Left renal cortex interstitium (tissue), 4 donors: Measurements from ENCODE around the gene SLIT1. TPM values are rescaled to one million over a fixed set of nuclear protein-coding genes. Genes with fewer than 3 reads are reported as not detected.

Experiments
- DNase-seq, 4 donors: peaks; one replicate each; pipeline ENCODE4 v3.0.0-alpha.2; 2013; ENCODE audit warnings: low read depth in 4 of 4, low spot score in 2 of 4, missing footprints in 1 of 4
- polyA plus RNA-seq, 4 donors: library from polyadenylated mRNA; unstranded; fragments of 120-200 nt; gene quantifications; one replicate each; pipeline ENCODE4 v1.2.1, GENCODE V29; 2013; ENCODE audit not compliant: insufficient read length in 4 of 4

SLIT1 gene
- polyA plus RNA-seq, 4 donors: 5.8 to 9.7 (median 7.2) TPM

DNA sequence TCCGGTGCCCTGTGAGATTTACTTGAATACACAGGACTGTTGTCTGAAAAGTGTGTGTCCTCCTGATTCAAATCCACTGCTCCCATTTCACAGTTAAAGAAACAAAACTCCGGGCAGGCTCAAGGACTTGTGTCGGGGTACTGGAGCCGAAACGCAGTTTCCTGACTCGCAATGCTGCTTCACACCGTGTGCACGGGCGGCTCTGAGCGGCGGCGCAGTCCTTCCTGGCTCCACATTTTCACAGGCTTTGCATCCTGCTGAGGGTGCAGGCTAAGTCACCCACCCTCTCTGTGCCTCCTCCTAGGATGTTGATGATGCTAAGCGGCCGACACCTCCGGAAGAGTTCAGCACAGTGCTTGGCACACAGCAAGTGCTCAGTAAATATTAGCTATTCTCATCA is 65.4 kb downstream of the SLIT1 start:
- no peak for DNase-seq

DNA sequence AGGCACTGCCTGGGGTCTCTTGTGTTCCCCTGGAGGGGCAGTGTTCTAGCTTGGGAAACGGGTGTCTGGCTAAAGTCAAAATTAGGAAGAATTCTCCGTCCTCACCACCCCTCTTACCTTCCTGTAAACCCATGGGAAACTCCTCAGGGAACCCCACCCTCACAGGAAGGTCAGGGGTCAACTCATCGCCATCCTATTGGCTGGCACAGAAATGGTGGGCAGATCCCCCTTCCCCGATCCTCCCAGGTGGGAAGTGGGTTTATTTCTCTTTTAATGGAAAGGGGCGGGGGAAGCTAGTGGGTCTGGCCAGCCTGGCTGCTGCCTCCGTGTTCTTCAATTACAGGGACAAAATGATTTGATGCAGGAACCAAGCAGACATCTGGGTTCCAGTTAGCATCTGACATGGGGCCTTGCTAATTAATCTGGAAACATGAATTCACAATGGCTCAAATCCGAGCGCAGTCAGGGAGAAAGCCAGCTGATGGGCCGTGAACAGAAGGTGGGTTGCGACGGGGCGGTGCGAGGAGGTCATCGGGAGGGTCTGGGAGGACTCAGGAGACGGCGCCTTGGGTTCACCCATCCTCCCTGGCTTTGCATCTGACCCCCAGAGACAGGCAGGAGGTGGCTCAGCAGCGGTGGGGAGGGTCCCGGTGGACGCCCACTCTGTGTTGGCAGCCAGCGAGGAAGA is 66.6 kb downstream of the SLIT1 start:
- DNase-seq: no peak

DNA sequence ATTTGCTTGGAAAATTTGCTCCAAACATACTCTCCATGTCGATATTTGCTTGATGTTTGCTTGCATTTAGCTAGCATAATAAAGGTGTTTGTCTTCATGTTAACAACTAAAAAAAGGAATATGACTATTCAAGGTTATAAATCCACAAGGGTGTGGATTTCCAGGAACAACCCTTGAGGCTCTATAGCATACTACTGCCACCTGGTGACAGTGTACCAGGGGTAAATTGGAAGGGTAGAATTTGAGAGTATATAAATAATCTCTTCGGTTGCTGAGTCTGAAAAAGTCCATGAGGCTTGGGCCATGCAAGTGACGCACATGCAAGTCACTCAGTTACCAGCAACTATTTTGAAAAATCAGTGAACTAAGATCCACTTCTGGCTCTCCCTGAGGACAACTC is 68.4 kb downstream of the SLIT1 start:
- DNase-seq: no peak

DNA sequence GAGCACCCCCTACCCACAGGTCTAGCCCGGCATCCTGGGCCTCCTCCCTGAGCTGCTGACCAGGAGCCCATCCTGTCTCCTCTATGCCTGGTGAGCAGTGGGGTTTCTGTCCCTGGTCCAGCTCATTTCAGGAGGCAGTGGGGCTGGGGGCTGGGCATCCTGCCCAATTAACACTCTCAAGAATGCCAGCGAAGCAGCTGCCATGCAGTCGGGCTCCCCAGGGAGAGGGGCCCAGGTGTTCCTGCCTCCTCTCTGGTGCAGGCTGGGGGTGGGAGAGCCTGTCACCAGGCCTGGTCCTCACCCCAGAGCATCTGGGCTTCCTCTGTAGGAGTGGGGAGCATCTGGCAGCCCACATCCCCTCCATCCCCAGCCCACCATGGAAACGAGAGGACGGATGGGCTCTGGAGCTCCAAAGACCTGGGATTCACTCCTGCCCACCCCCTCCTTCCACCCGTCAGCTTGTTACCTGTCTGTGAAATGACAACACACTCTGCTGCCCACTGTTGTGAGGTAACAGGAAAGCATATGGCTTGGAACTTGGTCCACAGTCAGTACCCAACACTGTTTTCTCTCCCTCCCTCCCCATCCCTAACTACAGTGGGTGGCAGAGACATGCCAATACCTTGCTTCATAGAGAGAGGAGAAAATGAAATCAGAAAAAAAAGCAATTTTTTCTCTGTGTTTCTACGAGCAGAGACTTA is 69.1 kb downstream of the SLIT1 start:
- DNase-seq: no peak

DNA sequence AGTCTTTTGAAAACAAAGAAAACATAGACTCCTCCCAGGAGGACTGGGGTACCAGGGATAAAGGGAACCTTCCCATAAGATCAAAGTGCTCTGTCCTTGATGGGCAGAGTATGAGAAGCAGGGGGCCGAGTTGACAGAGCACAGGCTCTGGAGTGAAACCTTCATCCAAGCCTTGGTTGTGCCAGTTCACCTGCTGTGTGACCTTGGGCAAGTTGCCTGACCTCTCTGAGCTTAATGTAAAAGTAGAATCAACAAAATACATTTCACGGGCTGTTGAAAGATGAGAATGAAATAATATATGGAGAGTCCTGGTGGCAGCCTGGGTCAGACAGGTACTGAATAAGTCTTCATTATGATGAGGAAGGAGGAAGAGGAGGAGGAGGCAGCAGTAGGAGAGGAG is 69.9 kb downstream of the SLIT1 start:
- DNase-seq: no peak

DNA sequence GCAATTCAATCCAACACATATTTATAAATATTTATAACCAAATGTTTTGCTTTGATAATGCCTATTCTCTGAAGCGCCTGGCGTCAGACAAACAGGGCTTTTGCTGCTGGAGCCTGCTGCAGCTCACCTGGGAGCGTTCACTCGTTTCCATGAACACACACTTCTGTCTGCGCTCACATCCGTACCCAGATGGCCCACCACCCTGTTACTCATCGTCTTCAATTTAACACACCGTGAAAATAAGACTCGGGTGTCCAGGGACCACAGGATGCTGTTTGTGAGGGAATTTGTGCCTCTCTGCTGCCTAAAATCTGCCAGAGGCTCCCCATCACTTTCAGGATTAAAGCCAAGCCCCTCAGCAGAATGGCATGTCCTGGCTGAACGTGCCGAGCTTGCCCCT is 74.1 kb downstream of the SLIT1 start:
- DNase-seq: no peak

DNA sequence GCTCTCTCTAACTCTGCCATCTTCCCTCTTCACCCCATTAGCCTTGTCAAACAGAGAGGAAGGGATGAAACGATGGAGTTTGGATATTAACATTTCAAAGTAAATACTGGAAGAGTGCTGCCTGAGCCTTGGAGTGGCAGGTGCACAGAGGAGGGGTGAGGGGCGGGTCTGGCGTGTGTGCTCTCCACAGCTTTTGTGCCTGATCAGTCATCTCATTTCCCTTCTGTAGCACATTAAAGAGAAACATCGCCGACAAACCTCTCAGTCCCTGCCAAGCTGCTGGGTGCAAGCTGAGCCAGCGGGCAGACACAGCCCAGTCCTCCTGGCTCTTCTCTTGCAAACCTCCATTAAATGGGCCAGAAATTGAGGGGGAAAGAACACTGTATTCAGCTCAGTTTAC is 76.2 kb downstream of the SLIT1 start:
- DNase-seq: no peak

DNA sequence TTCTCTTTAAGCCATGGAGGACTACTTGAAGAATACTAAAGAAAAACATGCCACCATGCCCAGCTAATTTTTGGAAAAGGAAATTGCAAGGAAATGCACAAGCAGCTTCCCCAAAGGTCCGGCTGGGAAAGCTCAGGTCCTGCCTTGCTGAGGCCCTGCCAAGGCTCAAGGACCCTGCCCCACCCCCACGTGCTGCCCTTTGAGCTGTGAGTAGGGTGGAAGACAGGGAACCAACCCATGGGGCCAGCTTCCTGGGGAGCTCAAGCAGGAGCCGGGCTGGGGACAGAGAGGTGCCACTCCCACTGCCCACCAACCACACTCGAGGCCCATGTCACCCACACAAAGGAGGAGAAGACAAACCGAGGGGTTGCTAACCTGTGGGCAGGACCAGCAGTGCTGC is 78.2 kb downstream of the SLIT1 start:
- no peak for DNase-seq

DNA sequence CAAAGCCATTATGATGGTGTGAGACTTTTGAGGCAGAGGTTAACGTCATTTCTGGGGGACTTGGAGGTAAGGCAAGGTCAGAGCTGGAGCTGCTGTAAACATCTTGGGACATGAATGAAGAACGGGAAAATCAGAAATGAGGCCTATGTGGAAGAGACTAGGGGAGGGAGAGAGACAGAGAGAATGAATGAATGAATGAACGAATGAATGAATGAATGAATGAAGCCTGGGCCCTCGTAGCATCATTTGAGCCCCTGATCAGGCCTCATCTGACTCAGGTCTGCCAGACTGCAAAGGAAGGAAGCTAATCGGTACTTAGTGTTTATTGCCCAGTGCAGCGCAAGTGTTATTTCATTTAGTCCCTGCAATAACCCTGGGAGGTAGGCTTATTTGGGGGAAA is 79.6 kb downstream of the SLIT1 start:
- no peak for DNase-seq

DNA sequence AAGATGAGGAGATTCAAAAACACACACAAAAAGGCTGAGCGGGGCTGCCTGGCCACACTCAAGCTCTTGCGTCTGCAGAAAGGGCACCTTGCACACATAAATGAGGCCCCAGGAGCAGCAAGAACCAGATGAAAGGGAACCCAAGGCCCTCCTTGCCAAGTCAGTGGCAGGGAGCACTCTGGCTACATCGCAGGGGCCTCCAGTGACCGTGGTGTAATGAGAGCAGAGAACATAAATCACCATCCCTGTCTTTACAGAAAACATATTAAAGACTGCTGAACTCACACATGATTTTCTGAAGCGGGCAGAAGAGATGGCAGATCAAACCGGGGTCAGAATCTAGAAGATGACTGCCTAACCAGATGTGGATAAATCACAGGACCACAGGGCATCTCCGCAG is 80.5 kb downstream of the SLIT1 start:
- no peak for DNase-seq

DNA sequence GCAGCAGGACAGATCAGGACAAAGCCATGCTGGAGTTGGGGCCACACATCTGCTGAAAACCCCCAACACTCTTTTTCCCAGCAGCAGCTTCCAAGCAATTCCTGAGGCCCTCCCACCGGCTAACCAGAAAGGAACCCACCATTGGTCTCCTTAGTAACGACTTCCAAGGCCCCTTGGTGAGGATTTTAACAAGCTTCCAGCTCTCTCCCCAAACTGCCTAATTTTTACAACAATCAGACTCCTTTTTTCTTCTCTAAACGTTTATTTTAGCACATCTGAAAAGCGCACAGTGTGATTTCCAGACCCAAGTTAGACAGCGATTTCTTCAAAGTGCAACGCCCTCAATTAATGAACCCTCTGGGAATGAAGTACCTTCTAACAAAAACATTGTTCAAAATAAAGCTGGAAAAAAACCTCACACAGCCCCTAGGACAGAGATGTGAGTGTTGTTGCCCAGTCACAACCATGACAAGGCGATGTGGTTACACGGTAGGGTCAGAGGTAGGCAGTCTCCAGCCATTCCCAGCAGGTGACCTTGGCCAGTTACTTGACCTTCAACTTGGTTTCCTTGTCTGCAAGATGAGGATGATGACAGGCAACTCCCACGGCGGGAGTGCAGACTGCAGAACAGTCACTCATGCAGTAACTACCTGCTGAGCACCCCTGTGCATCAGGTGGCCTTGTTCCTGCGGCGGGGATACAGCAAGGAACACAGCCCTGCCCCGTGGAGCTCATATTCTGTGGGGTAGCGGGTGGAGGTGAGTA is 82.3 kb downstream of the SLIT1 start:
- no peak for DNase-seq

DNA sequence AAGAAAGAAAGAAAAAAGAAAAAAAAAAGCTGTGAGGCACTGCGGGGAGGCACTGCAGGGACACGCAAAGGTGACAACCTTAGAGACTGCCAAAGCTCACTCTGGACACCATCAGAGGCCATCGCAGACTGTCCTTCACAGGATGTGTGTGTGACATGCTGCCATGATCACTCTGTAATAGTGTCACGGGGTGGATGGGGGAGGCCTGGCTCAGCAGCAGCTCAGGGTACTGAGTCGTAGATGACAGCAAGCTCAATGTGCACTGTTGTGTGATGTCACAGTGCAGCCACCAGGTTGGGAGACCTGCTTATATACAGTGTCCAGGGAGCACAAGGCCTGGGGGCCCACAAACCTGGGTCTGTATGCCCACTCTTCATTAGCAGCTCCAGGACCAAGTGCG is 83.3 kb downstream of the SLIT1 start:
- DNase-seq: no peak

DNA sequence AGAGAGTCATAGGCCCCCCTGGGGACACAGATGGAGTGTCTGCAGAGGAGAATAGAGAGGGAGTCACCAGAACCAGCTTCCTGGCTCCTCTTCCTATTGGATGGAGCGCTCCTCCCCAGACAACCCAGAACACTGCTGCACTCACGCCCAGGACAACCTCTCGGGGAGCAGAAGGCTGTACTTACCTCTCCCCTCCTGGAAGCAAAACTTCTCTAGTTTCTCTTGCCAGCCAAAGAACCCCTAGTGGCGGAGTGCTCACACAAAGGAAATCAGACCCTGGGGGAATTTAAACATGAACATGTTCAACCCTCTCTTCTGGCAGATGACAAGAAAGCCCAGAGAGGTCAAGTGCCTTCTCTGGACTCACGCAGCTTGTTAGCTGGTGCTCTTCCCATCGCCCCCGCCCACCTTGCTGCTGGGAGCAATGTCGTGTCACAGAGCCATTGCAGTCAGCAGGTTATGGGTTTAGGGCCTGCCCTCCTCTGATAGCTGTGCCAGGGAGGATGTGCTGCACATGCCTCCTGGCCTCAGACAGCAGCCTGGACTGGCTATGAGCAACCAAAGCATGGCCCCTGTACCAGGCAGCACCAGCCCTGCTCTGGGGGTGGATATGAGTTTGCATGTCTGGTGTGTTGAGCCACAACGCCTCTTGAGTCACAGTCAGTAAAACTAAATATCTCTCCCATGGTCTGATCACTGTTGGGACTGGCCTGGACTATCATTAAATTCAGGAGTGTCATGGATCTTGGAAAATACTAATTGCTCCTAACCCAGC is 84.4 kb downstream of the SLIT1 start:
- no peak for DNase-seq

DNA sequence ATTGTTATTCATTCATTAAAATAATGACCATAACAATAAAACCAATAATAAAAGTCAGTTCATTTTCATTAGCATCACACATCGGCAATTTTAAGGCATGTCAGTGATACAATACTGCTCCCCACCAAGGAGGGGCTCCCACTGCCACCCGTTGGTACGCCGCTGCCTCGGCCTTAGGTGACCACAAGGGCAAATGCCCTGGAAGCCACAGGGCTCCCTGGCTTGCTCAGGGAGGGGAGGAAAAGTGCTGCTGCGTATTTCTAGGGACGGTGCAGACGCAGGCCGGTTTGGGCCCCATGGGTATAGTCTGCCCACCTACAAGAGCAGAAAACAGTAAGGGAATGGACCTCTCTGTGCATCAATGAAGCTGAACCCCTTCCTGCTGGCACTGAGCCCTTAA is 85.1 kb downstream of the SLIT1 start:
- DNase-seq: no peak

DNA sequence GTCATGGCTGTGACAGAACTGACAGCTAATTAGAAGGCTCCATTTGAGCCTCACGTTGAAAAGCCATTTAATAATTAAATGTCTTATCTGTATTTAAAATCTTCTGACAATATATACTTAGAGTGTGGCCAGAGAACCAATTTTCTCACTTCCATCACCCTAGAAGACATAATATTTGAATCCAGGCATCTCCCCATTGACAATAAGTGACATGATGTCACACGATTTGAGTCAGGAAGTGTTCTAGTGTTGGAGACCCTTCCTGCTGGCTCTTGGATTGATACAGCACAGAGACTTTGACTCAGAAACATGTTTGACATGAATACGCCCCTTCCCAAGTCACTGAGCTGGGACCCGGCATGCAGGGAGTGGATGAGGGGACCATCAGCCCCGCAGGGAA is 85.9 kb downstream of the SLIT1 start:
- DNase-seq: no peak

DNA sequence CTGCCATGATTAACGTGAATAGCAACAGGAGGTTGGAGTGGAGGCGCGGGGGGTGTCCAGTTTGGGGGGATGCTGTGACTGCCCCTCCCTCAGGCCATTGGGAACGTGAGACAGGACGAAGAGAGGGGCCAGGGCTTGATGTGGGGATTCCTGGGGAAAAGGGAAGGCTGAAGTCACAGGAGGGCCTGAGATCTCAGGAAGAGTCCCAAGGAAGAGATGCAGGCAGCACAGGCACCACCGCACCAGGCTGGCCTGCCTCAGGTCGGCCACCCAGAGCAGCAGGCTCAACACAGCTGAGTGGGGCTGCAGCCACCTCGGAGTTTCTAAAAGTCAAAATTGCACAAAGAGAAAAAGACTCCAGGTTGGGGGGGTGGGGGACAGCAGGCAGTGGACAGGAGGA is 86.7 kb downstream of the SLIT1 start:
- no peak for DNase-seq

DNA sequence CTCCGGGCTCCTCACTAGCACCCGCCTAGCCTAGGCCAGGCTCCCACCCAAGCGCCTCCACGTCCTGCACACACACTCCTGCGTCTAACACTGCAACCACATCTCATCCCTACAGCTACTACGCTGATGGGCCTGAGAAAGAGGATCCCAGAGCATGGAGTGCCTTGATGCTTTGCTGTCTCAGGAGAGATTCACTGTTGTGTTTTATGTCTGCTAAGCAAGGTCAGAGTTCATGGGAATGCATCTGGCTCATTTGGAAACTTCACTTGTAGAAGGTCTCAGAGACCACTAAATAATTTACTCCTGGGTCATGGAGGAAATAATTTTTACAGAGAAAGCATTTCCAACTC is 88.7 kb downstream of the SLIT1 start:
- no peak for DNase-seq

DNA sequence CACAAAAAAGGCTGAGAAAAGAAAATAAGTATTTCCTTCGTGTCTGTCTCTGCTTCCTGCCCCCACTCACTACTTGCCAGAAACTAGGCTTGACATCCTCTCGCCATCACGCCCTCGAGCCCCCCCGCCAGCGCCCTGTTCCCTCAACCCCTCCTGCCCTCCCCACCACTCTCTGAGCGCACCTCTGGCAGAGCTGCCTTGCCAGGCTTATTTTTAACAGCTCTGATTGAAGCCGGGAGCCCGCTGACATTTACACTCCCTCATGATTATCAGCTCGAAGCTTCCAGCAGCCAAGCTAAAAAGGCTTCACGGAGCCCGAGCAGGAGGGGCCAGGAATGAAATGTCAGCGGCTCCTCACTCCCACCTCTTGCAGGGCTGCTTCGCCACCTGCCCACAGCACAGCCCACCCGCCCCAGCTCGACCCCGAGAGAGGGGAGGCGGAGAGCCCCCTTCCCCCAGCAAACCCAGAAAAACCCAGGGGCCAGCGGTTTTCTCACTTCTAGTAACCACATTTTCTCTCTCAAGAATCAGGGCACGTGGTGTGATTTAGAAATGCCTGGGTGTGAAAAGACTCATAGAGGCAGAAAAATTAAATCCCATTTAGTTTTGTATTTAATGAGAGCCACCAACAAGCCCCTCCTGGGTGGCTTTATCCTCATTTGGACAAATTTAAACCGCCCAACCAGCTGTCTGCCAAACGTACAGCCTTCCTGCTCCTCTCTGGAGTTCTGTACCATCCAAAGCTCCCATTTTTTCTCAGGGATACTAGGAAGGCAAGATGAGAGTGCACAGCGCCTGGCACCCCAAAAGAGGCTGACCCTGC is 89.3 kb downstream of the SLIT1 start:
- DNase-seq: no peak

DNA sequence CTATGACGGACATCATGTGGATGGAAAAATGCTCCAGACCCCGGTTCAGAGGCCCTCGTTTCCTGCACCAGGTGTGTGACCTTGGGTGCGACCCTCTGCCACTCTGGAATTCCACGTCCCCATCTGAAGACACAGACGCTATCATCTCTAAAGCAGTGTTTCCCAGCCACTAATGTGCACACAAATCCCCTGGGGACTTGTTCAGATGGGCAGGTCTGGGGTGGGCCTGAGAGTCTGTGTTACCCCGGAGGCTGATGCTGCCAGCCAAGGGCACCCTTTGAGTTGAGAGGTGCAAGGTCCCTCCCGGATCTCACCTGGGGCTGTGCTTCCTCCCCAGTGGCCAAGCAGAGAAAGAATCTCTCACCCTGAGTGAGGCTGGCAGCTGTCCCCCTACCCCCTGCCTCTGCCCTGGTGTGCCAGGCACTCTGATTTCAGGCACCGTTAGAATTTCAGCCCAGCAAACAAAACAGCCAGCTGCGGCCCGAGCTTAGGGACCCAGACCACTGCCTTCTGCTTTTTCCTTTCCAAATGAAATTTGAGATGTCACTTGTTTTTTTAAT is 90.0 kb downstream of the SLIT1 start:
- DNase-seq: no peak

DNA sequence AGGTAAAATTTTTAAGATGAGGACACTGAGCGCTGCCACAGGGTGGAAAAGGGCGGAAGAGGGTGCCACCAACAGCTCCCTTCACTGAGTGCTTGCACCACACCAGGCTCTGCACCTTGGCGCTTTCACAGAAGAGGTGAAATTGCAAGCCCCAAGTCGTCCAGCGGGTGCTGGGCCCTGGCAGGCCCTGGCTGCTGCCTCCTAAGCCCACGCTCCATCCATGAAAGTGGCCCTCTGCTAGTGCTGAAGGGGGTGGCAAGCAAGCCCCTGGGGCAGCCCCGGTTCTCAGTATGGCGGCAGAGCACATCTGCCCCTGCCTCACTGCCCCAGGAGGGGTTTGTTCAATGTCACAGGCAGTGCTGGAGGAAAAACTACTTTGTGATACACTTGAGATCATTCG is 95.1 kb downstream of the SLIT1 start:
- no peak for DNase-seq
